ENCODE results near the gene RPL22L1. TPM values are rescaled to one million over a fixed set of nuclear protein-coding genes. Genes with fewer than 3 reads are reported as not detected.

The RPL22L1 gene
- total RNA-seq, 4 donors from 2014 or later = 6.0 to 48.3 (median 26.7) TPM

- WGBS, 2 donors (ENCODE audit: low coverage in 1 of 2) = 90 to 94% methylated on average over 2 of the region's 2 CpGs
- Histone ChIP-seq H3K27ac (no peak overlapping the region), H3K4me3 (no peak overlapping the region), H3K9me3 (no peaks in the 10 kb centered on the region), H3K27me3 (no peaks in the 10 kb centered on the region), H3K4me1 (peaks cover 0 to 5% (median 0%) of the 10 kb centered on the region in 4 donors), H3K36me3 (no peaks in the 10 kb centered on the region)
- TF ChIP-seq EP300 (IDR thresholded peaks at IDR 0.05; ENCODE audit: low read depth) = no peak
- no peak for TF ChIP-seq POLR2A (IDR thresholded peaks at IDR 0.05)
- no peak for TF ChIP-seq CTCF (IDR thresholded peaks at IDR 0.05)
- TF ChIP-seq POLR2AphosphoS5 (IDR thresholded peaks at IDR 0.05) = no peak
- in situ Hi-C loops (cut with MboI; ENCODE audit: low pct_ligation_motif_present in 1 of 4, low pct_unique_long_range_greater_than_20kb in 1 of 4, low sequenced_read_pairs in 3 of 4) (loop anchor here (10.0 to 25.0 kb wide), 4 partner anchors 380 to 505 kb away; partner anchors contain the start of gene CLDN11 (in 3 of the 4)), intact Hi-C loops (cut with DNase I; ENCODE audit: low total_unique reads) (no loop called here)
- DNase-seq = no peak
Observed at GRCh38 chr3:170816841-170817240, 53.2 kb downstream of the RPL22L1 start.

- no peak for DNase-seq
- Histone ChIP-seq H3K4me3 (no peak overlapping the region), H3K27me3 (no peaks in the 10 kb centered on the region), H3K4me1 (peaks cover 0 to 10% (median 2%) of the 10 kb centered on the region in 4 donors), H3K27ac (no peak overlapping the region), H3K36me3 (no peaks in the 10 kb centered on the region), H3K9me3 (no peaks in the 10 kb centered on the region)
- in situ Hi-C loops (cut with MboI; ENCODE audit: low pct_ligation_motif_present in 1 of 4, low pct_unique_long_range_greater_than_20kb in 1 of 4, low sequenced_read_pairs in 3 of 4) (loop anchor here (10.0 to 25.0 kb wide), 4 partner anchors 379 to 504 kb away; partner anchors contain the start of gene CLDN11 (in 3 of the 4)), intact Hi-C loops (cut with DNase I; ENCODE audit: low total_unique reads) (no loop called here)
- WGBS, 2 donors (ENCODE audit: low coverage in 1 of 2) = 93 to 100% methylated on average over 1 to 2 of the region's 2 CpGs
- no peak for TF ChIP-seq POLR2A (IDR thresholded peaks at IDR 0.05)
- no peak for TF ChIP-seq CTCF (IDR thresholded peaks at IDR 0.05)
- TF ChIP-seq EP300 (IDR thresholded peaks at IDR 0.05; ENCODE audit: low read depth) = no peak
- TF ChIP-seq POLR2AphosphoS5 (IDR thresholded peaks at IDR 0.05) = no peak
Observed at GRCh38 chr3:170816341-170816740, 53.7 kb downstream of the RPL22L1 start.

- intact Hi-C loops (cut with DNase I; ENCODE audit: low total_unique reads) (no loop called here), in situ Hi-C loops (cut with MboI; ENCODE audit: low pct_ligation_motif_present in 1 of 4, low pct_unique_long_range_greater_than_20kb in 1 of 4, low sequenced_read_pairs in 3 of 4) (loop anchor here (10.0 to 25.0 kb wide), 4 partner anchors 379 to 504 kb away; partner anchors contain the start of gene CLDN11 (in 3 of the 4))
- no peaks in the 10 kb centered on the region for H3K9me3 ChIP-seq
- DNase-seq = no peak
- H3K27me3 ChIP-seq = no peaks in the 10 kb centered on the region
- 68 to 74% methylated on average over 3 of the region's 3 CpGs for WGBS, 2 donors (ENCODE audit: low coverage in 1 of 2)
- TF ChIP-seq POLR2AphosphoS5 (IDR thresholded peaks at IDR 0.05) = no peak
- no peak for TF ChIP-seq POLR2A (IDR thresholded peaks at IDR 0.05)
- no peak for TF ChIP-seq EP300 (IDR thresholded peaks at IDR 0.05; ENCODE audit: low read depth)
- H3K4me1 ChIP-seq = peaks cover 0 to 13% (median 2%) of the 10 kb centered on the region in 4 donors
- no peak overlapping the region for H3K27ac ChIP-seq
- H3K4me3 ChIP-seq = no peak overlapping the region
- H3K36me3 ChIP-seq = no peaks in the 10 kb centered on the region
Observed at GRCh38 chr3:170815936-170816335, 54.1 kb downstream of the RPL22L1 start.

GRCh38 chr3:170815340-170815739 is 54.7 kb downstream of the RPL22L1 start:
- H3K4me3 ChIP-seq = no peak overlapping the region
- intact Hi-C loops (cut with DNase I; ENCODE audit: low total_unique reads) (no loop called here), in situ Hi-C loops (cut with MboI; ENCODE audit: low pct_ligation_motif_present in 1 of 4, low pct_unique_long_range_greater_than_20kb in 1 of 4, low sequenced_read_pairs in 3 of 4) (loop anchor here (10.0 to 25.0 kb wide), 4 partner anchors 378 to 503 kb away; partner anchors contain the start of gene CLDN11 (in 3 of the 4))
- 0 to 59% methylated on average over 1 to 8 of the region's 8 CpGs for WGBS, 2 donors (ENCODE audit: low coverage in 1 of 2)
- no peaks in the 10 kb centered on the region for H3K27me3 ChIP-seq
- no peaks in the 10 kb centered on the region for H3K9me3 ChIP-seq
- DNase-seq = peak; percentile 36
- no peak for TF ChIP-seq EP300 (IDR thresholded peaks at IDR 0.05; ENCODE audit: low read depth)
- TF ChIP-seq CTCF (IDR thresholded peaks at IDR 0.05) = no peak
- no peak for TF ChIP-seq POLR2AphosphoS5 (IDR thresholded peaks at IDR 0.05)
- no peak for TF ChIP-seq POLR2A (IDR thresholded peaks at IDR 0.05)
- H3K36me3 ChIP-seq = no peaks in the 10 kb centered on the region
- peaks cover 0 to 18% (median 2%) of the 10 kb centered on the region in 4 donors for H3K4me1 ChIP-seq
- no peak overlapping the region for H3K27ac ChIP-seq

Other genes starting within 250 kb of the RPL22L1 start
- 10 to 100 TPM in 1 of 4 donors, 1 to 10 TPM in 3; 1.8 to 37.4 (median 3.3) TPM for gene EIF5A2, start 38.4 kb upstream of the RPL22L1 start, total RNA-seq
- not detected for gene SLC2A2, start 156.5 kb upstream of the RPL22L1 start, total RNA-seq